Spleen (tissue), 7 donors: ENCODE measurements around the gene UGT3A2.

Source experiments
- POLR2A ChIP-seq, 3 donors: fragments of 450-650 bp; IDR thresholded peaks; one replicate each; pipeline ENCODE4 v1.5.1; 2017; ENCODE audit warnings: antibody characterized with exemption in 3 of 3, mild to moderate bottlenecking in 1 of 3
- POLR2AphosphoS5 ChIP-seq, 3 donors: sonication (generic); formaldehyde crosslinking; IDR thresholded peaks; one replicate each; pipeline ENCODE4 v1.5.1; 2017; ENCODE audit warnings: antibody characterized with exemption in 3 of 3
- TF ChIP-seq, protein P1 (sequence below), 11 experiments: fragments of 200-600 bp in 7 of 11; fragments of 450-650 bp in 4 of 11; sonication (generic) in 4 of 11; IDR thresholded peaks in 8 of 11; conservative IDR thresholded peaks in 3 of 11; 1 replicate in 7 of 11; 2 replicates in 4 of 11; pipeline versions ENCODE4 v1.4.0 to v1.8.0; 2016 to 2021; ENCODE audit warnings: antibody characterized with exemption in 11 of 11, inconsistent platforms in 4 of 11, mild to moderate bottlenecking in 1 of 11
- donor health status: DM: no; HTN: no; CAD: no; lungs with moderate emphysema.
- donor health status: DM: no; HTN: no; CAD: no.
- donor health status: DM: no; HTN: no; CAD: no.

GRCh38 chr5:36056422-36056821 lies 10.3 kb downstream of the UGT3A2 start:
- TF ChIP-seq, protein P1, sequence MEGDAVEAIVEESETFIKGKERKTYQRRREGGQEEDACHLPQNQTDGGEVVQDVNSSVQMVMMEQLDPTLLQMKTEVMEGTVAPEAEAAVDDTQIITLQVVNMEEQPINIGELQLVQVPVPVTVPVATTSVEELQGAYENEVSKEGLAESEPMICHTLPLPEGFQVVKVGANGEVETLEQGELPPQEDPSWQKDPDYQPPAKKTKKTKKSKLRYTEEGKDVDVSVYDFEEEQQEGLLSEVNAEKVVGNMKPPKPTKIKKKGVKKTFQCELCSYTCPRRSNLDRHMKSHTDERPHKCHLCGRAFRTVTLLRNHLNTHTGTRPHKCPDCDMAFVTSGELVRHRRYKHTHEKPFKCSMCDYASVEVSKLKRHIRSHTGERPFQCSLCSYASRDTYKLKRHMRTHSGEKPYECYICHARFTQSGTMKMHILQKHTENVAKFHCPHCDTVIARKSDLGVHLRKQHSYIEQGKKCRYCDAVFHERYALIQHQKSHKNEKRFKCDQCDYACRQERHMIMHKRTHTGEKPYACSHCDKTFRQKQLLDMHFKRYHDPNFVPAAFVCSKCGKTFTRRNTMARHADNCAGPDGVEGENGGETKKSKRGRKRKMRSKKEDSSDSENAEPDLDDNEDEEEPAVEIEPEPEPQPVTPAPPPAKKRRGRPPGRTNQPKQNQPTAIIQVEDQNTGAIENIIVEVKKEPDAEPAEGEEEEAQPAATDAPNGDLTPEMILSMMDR (IDR thresholded peaks at IDR 0.05 in 8 of 11, conservative IDR thresholded peaks at IDR 0.05 in 3 of 11): no peak
- no peak for TF ChIP-seq POLR2A (IDR thresholded peaks at IDR 0.05)
- no peak for TF ChIP-seq POLR2AphosphoS5 (IDR thresholded peaks at IDR 0.05)
